ENCODE results near the gene CDH4. TPM values are rescaled to one million over a fixed set of nuclear protein-coding genes. Genes with fewer than 3 reads are reported as not detected.

CDH4 gene
- total RNA-seq, 1 donor from 2014 or later = not detected

DNA sequence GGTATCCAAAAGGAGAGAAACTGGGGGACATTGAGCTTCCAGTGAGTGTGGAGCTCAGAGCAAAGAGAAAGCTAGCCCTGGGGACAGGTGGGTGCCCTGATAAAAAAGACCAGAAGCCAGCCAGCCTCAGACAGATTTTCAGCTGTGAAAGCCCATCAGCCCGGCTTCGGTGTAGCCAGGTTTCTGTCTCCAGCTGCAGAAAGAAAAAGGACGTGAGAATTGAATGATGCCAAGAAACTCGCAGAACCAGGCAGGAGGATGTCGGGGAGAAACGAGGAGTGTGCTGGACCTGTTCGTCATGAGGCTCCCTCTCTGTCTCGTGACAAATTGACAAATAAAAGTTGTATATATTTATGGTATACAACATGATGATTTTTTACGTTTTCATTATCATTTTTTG, 63.3 kb downstream of the CDH4 start:
- H3K4me1 Mint-ChIP-seq = no peaks in the 10 kb centered on the region
- no peak overlapping the region for H3K27ac Mint-ChIP-seq
- H3K9me3 Mint-ChIP-seq = no peaks in the 10 kb centered on the region
- POLR2A ChIA-PET = no interaction called here
- CTCF ChIA-PET = no interaction called here
- no peaks in the 10 kb centered on the region for H3K27me3 Mint-ChIP-seq
- intact Hi-C loops (cut with micrococcal nuclease) = no loop called here
- H3K36me3 Mint-ChIP-seq (ENCODE audit: low read depth) = no peaks in the 10 kb centered on the region
- TF ChIP-seq, protein P1, sequence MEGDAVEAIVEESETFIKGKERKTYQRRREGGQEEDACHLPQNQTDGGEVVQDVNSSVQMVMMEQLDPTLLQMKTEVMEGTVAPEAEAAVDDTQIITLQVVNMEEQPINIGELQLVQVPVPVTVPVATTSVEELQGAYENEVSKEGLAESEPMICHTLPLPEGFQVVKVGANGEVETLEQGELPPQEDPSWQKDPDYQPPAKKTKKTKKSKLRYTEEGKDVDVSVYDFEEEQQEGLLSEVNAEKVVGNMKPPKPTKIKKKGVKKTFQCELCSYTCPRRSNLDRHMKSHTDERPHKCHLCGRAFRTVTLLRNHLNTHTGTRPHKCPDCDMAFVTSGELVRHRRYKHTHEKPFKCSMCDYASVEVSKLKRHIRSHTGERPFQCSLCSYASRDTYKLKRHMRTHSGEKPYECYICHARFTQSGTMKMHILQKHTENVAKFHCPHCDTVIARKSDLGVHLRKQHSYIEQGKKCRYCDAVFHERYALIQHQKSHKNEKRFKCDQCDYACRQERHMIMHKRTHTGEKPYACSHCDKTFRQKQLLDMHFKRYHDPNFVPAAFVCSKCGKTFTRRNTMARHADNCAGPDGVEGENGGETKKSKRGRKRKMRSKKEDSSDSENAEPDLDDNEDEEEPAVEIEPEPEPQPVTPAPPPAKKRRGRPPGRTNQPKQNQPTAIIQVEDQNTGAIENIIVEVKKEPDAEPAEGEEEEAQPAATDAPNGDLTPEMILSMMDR (IDR thresholded peaks at IDR 0.05) = no peak
- no peak overlapping the region for H3K4me3 Mint-ChIP-seq
- ATAC-seq (ENCODE audit: low read depth) (no peak), DNase-seq (no peak)

DNA sequence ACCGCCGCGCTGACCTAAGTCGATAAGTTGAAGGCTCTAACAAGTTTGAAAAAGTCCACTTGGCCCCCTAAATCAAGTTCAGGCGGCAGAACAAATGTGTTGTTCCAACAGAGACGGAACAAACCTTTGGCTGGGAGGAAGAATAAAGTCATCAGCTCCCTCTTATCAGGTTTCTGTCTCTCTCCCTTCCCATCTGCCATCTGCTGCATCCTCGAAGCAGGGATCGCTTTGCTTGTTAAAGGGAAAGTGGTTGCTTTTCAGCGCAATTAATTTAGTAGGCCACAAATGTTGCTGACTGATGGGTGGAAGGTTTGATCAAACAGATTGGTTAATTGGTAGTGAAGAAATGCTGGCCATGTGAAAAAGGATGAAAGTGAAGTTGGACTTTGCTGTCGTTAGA, 64.3 kb downstream of the CDH4 start:
- no peak overlapping the region for H3K4me3 Mint-ChIP-seq

DNA sequence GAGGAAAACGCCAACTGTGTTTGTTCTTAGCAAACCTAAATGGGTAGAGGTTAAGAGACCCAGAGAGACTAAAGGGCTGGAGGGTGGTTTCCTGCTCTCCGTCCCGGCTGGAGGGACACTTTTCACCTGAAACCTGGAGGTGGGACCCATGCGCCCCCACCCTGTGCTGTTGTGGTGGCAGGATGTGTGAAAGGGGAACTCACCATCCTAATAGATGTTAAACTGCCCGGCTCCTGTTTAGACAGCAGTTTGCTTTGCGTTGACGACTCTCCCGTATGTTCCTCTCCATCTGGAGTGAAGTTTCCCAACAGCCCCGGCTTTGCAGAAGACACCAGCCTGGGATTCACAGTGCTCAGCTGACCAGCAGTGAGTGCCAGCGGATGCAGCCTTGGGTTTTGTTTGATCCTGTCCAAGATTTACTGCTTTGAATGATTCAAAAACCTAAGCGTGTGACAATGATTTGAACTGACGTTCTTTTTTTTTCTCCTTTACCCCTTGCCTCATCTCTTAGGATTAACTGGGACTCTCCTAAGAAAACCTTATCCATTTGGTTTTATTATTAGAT, 66.0 kb downstream of the CDH4 start:
- H3K27me3 Mint-ChIP-seq = no peaks in the 10 kb centered on the region
- ChIA-PET POLR2A (no interaction called here), CTCF (no interaction called here)
- TF ChIP-seq, protein P1 (IDR thresholded peaks at IDR 0.05) = no peak
- no peaks in the 10 kb centered on the region for H3K36me3 Mint-ChIP-seq (ENCODE audit: low read depth)
- H3K9me3 Mint-ChIP-seq = peaks cover 3% of the 10 kb centered on the region
- DNase-seq (no peak), ATAC-seq (ENCODE audit: low read depth) (no peak)
- H3K27ac Mint-ChIP-seq = no peak overlapping the region
- intact Hi-C loops (cut with micrococcal nuclease) = no loop called here
- no peak overlapping the region for H3K4me3 Mint-ChIP-seq
- no peaks in the 10 kb centered on the region for H3K4me1 Mint-ChIP-seq

More for the DNA sequence above, 64.3 kb downstream of the CDH4 start:
- no peaks in the 10 kb centered on the region for H3K36me3 Mint-ChIP-seq (ENCODE audit: low read depth)
- H3K4me1 Mint-ChIP-seq = no peaks in the 10 kb centered on the region
- H3K27me3 Mint-ChIP-seq = no peaks in the 10 kb centered on the region
- H3K9me3 Mint-ChIP-seq = peaks cover 3% of the 10 kb centered on the region
- intact Hi-C loops (cut with micrococcal nuclease) = no loop called here
- ChIA-PET POLR2A (no interaction called here), CTCF (no interaction called here)
- TF ChIP-seq, protein P1 (IDR thresholded peaks at IDR 0.05) = no peak
- ATAC-seq (ENCODE audit: low read depth) = no peak
- no peak for DNase-seq
- no peak overlapping the region for H3K27ac Mint-ChIP-seq

DNA sequence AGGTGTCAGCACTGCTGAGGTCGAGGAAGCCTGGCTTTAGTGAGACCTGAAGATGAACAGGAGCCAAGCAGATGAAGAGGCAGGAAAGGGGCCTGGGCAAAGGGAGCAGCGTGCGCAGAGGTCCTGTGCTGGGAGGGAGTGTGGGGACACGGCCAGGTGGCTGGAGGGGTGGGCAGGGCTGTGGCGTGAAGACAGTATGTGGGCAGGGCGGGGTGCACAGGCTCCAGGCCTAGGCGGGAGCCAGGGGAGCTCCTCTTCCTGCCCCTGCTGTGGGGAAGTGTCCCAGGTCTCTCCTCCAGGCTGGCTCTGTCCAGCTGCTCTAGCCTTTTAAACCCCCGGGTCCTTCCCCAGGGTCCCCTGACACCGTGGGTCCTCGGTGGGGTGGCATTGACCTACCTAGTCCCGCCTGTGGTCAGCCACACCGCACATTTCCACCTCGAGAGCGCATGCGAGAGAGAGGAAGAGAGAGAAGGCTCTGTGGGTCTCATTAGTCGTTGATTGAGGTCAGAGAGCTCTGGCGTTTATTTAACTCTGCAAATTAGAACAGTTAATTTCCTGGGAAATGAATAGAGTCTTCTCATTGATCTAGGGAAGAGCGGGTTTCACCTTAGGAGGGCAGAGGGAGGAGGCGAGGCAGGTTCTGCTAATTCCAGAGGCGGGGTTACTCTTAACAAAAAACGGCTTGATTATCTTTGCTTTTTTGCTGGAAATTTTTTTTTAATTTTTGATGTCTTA, 68.8 kb downstream of the CDH4 start:
- intact Hi-C loops (cut with micrococcal nuclease) = no loop called here
- Mint-ChIP-seq H3K27me3 (no peaks in the 10 kb centered on the region), H3K9me3 (peaks cover 5% of the 10 kb centered on the region), H3K27ac (no peak overlapping the region), H3K4me3 (no peak overlapping the region), H3K4me1 (no peaks in the 10 kb centered on the region), H3K36me3 (ENCODE audit: low read depth) (no peaks in the 10 kb centered on the region)
- DNase-seq = no peak
- no peak for ATAC-seq (ENCODE audit: low read depth)
- TF ChIP-seq, protein P1 (IDR thresholded peaks at IDR 0.05) = no peak
- ChIA-PET CTCF (no interaction called here), POLR2A (no interaction called here)

DNA sequence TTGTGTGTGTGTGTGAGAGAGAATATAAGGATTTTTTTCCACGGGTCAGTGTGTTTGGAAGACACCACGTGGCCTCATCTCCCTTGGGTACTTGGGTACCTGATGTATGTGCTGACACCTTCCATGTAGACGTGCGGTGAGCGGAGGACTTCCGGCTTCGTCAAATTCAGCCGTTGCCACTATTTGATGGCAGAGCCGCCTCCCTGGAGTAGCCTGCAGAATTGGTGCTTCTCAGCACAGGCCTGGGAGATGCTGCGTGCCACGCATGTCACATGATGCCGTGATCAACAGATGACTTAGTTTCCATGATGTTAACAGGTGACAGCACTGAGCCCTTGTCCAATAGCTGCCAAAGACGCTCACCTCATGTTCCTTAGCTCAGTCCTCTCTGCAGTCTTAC, 69.4 kb downstream of the CDH4 start:
- ChIA-PET CTCF (no interaction called here), POLR2A (no interaction called here)
- Mint-ChIP-seq H3K4me1 (no peaks in the 10 kb centered on the region), H3K36me3 (ENCODE audit: low read depth) (no peaks in the 10 kb centered on the region), H3K27ac (no peak overlapping the region), H3K9me3 (peaks cover 5% of the 10 kb centered on the region), H3K27me3 (no peaks in the 10 kb centered on the region), H3K4me3 (no peak overlapping the region)
- ATAC-seq (ENCODE audit: low read depth) (no peak), DNase-seq (no peak)
- TF ChIP-seq, protein P1 (IDR thresholded peaks at IDR 0.05) = no peak
- intact Hi-C loops (cut with micrococcal nuclease) = no loop called here

All from activated B cell treated with CpG ODN at 0.5 μM for 24 hours (primary cell).